ENCODE data around the gene DHRS3.

DNA sequence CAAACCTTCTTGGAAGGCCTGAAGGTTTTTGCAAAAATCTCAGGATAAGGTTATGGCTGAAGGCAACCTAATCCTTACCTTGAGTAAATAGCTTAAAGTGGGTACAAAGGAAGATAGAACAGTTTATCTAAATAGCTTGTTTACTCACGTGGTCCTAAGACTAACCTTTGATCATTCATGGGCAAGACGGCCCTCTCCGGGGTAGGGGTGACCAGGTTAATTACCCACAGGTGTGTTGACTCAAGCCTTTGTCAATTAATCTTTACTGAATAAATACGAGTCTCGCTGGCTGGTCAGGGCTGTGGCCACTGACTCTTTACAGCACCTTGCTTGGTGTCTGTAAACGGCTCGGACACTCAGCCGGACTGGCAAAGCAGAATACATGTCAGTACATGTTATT is 36.6 kb upstream of the DHRS3 start:
- TF ChIP-seq, protein P1, sequence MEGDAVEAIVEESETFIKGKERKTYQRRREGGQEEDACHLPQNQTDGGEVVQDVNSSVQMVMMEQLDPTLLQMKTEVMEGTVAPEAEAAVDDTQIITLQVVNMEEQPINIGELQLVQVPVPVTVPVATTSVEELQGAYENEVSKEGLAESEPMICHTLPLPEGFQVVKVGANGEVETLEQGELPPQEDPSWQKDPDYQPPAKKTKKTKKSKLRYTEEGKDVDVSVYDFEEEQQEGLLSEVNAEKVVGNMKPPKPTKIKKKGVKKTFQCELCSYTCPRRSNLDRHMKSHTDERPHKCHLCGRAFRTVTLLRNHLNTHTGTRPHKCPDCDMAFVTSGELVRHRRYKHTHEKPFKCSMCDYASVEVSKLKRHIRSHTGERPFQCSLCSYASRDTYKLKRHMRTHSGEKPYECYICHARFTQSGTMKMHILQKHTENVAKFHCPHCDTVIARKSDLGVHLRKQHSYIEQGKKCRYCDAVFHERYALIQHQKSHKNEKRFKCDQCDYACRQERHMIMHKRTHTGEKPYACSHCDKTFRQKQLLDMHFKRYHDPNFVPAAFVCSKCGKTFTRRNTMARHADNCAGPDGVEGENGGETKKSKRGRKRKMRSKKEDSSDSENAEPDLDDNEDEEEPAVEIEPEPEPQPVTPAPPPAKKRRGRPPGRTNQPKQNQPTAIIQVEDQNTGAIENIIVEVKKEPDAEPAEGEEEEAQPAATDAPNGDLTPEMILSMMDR (IDR thresholded peaks at IDR 0.05), result no peak
- TF ChIP-seq POLR2A (IDR thresholded peaks at IDR 0.05) (no peak), EP300 (IDR thresholded peaks at IDR 0.05) (no peak), POLR2AphosphoS5 (IDR thresholded peaks at IDR 0.05) (peak in 2 of 3 donors; percentile 33 to 49)
